PFSK-1 (cell line): ENCODE data around the gene FGF6.

Experiments
- POLR2AphosphoS5 ChIP-seq: IDR thresholded peaks from 2 replicates; pipeline ENCODE4 v1.6.1; 2012; ENCODE audit warnings: low read depth, mild to moderate bottlenecking, control low read depth, low read length, moderate library complexity
- SIN3A ChIP-seq: IDR thresholded peaks from 2 replicates; pipeline ENCODE4 v1.6.1; 2012; ENCODE audit warnings: mild to moderate bottlenecking, low read length, moderate library complexity, borderline replicate concordance; ENCODE audit not compliant: insufficient read depth

DNA sequence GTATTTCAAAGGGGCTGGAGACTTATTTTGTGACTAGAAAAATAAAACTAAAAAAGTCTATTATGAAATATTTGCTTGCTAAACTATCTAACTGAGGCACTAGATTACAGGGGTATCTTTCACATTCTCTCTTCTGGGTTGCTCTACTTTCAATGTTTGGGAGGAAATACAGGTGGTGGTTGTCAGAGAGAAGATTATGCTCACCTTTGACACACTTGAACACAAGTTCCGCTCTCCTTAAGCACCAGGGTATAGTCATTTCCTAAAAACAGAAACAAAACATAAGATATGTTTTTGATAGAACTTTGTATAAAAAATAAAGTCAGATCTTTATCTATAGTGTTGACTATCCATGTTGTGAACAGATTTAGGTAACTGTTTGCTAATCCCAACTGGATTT is 45.4 kb upstream of the FGF6 start:
- TF ChIP-seq SIN3A (no peak), POLR2AphosphoS5 (no peak)
